SJSA1 (cell line): ENCODE data around the gene ADAM11. TPM values are rescaled to one million over a fixed set of nuclear protein-coding genes. Genes with fewer than 3 reads are reported as not detected.
"Not testable (repeated sequence)": the region's sequence is repeated elsewhere in the genome, so short reads cannot be mapped to it uniquely, and the experiment has no call there.

Experiments used
- DNase-seq, 2 experiments: peaks; one replicate each; pipeline ENCODE4 v3.0.0-alpha.2; 2015 to 2020; ENCODE audit warnings: low spot score in 2 of 2, low read depth in 1 of 2
- H3K27ac ChIP-seq: fragments of 250-450 bp; sonication (Bioruptor Pico); 2 replicates; pipeline ENCODE4 v1.5.1; 2020; ENCODE audit warnings: mild to moderate bottlenecking, moderate library complexity
- H3K27me3 ChIP-seq: fragments of 250-450 bp; sonication (Bioruptor Pico); replicated peaks from 2 replicates; pipeline ENCODE4 v1.5.1; 2020; ENCODE audit warnings: mild to moderate bottlenecking, moderate library complexity
- H3K36me3 ChIP-seq: fragments of 250-450 bp; sonication (Bioruptor Pico); 2 replicates; pipeline ENCODE4 v1.5.1; 2020; ENCODE audit warnings: mild to moderate bottlenecking
- H3K4me1 ChIP-seq: fragments of 250-450 bp; sonication (Bioruptor Pico); replicated peaks from 2 replicates; pipeline ENCODE4 v1.6.1; 2021; ENCODE audit warnings: mild to moderate bottlenecking
- H3K4me3 ChIP-seq: fragments of 250-450 bp; sonication (Bioruptor Pico); 2 replicates; pipeline ENCODE4 v1.5.1; 2020; ENCODE audit warnings: mild to moderate bottlenecking
- H3K9me3 ChIP-seq: fragments of 250-450 bp; sonication (Bioruptor Pico); replicated peaks from 2 replicates; pipeline ENCODE4 v1.5.1; 2020; ENCODE audit warnings: mild to moderate bottlenecking
- total RNA-seq: library from RNA; depleted of rRNA; stranded (reverse); fragments of >200 nt; shearing (Covaris generic); gene quantifications from 2 replicates; pipeline ENCODE4 v1.2.3, GENCODE V29; 2014

ADAM11 gene
- total RNA-seq, 1 experiment from 2014 or later: 0.13 TPM

DNA sequence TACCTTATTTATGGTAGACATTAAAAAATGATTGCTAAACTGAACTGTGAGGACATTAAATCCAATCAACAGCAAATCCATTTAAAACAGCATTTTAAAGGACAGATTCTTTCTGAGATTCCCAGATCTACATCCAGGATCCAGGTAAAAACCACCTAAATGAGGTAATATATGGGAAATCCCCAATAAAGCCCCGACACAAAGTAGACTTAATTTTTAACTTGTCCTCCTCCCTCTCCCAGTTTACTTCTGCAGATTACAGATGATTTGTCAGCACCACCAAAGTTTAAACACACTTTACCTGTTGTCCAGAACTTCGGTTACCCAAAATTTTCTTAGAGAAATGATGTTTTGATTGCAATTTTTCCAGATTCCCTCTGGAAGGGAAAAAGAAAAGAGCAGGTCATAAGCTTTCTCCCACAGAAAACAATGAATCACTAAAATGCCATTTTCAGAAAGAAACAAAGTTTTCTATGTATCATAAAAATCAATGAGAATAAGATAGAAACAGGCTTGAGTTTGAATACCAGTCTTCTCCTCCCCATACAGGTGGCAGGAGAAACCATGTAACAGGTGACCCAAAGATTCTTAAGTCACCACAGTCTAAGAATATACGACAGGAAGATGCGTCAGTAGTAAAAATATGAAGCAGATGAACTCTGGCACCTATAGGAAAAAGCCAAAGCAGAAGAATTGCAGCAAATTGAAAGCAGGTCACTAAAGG lies 48.5 kb downstream of the ADAM11 start:
- H3K27ac ChIP-seq: no peak overlapping the region
- H3K9me3 ChIP-seq: no peaks in the 10 kb centered on the region

DNA sequence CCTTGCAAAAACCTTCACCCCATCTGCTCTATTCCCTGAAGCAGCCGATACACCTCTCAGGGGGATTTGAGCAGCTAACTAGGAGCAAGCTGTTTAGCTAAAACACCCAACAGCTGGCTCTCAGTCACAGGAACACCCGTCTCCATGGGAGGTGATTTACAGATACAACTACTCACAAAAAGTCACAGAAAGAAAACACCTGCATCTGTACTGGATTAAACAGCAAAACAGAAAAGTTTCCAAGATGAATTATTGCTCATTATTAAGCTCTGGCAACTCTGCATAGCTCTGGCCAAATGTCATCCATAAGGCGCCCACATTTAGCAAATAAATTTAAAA lies 49.0 kb downstream of the ADAM11 start:
- H3K9me3 ChIP-seq: no peaks in the 10 kb centered on the region
- H3K27ac ChIP-seq: no peak overlapping the region
- H3K4me3 ChIP-seq: no peak overlapping the region
- DNase-seq: no peak
- no peaks in the 10 kb centered on the region for H3K4me1 ChIP-seq
- H3K36me3 ChIP-seq: peaks cover 55% of the 10 kb centered on the region
- no peaks in the 10 kb centered on the region for H3K27me3 ChIP-seq

More for the DNA sequence above, 48.5 kb downstream of the ADAM11 start:
- H3K36me3 ChIP-seq: peaks cover 59% of the 10 kb centered on the region
- H3K4me3 ChIP-seq: no peak overlapping the region
- no peak for DNase-seq
- no peaks in the 10 kb centered on the region for H3K27me3 ChIP-seq
- no peaks in the 10 kb centered on the region for H3K4me1 ChIP-seq

DNA sequence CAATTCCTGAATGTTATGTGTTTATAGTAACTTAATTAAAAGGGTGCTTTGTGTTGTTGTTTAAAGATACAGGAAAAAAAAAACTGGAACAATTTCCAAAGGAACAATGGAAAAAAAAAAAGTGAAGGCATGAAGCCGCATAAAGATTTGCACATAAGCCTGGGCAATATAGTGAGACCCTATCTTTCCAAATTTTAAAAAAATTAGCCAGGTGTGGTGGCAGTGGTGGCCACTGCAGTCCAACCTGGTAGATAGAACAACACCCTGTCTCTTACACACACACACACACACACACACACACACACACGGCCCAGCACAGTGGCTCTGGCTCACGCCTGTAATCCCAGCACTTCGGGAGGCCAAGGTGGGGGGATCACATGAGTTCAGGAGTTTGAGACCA lies 49.4 kb downstream of the ADAM11 start:
- DNase-seq: no peak
- Histone ChIP-seq H3K27ac (no peak overlapping the region), H3K27me3 (no peaks in the 10 kb centered on the region), H3K9me3 (no peaks in the 10 kb centered on the region), H3K36me3 (peaks cover 55% of the 10 kb centered on the region), H3K4me1 (no peaks in the 10 kb centered on the region), H3K4me3 (no peak overlapping the region)

- not testable (repeated sequence) for H3K9me3 ChIP-seq, H3K4me1 ChIP-seq, H3K4me3 ChIP-seq, H3K27ac ChIP-seq, H3K27me3 ChIP-seq
- DNase-seq: peak in 1 of 2 experiments; percentile 38
- peaks cover 49% of the 10 kb centered on the region for H3K36me3 ChIP-seq
Observed at GRCh38 chr17:44808656-44809388, 50.0 kb downstream of the ADAM11 start.

GRCh38 chr17:44812263-44812662 lies 53.5 kb downstream of the ADAM11 start:
- H3K27ac ChIP-seq: no peak overlapping the region
- H3K4me1 ChIP-seq: peaks cover 17% of the 10 kb centered on the region

DNA sequence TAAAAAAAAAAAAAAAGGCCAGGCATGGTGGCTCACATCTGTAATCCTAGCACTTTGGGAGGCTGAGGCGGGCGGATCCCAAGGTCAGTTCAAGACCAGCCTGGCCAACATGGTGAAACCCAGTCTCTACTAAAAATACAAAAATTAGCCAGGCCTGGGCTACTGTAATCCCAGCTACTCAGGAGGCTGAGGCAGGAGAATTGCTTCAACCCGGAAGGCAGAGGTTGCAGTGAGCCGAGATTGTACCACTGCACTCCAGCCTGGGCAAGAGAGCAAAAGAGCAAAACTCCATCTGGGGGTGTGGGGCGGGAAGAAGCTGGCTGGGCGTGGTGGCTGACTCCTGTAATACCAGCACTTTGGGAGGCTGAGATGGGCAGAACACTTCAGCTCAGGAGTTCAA lies 59.7 kb downstream of the ADAM11 start:
- H3K9me3 ChIP-seq, DNase-seq, H3K27me3 ChIP-seq, H3K27ac ChIP-seq, H3K4me3 ChIP-seq: not testable (repeated sequence)
- H3K36me3 ChIP-seq: peaks cover 12% of the 10 kb centered on the region; the same call in 1 of the 2 replicates
- H3K4me1 ChIP-seq: peaks cover 68% of the 10 kb centered on the region

More at GRCh38 chr17:44812263-44812662, 53.5 kb downstream of the ADAM11 start:
- Histone ChIP-seq H3K36me3 (peaks cover 16% of the 10 kb centered on the region), H3K4me3 (no peak overlapping the region), H3K9me3 (no peaks in the 10 kb centered on the region), H3K27me3 (no peaks in the 10 kb centered on the region)
- no peak for DNase-seq

DNA sequence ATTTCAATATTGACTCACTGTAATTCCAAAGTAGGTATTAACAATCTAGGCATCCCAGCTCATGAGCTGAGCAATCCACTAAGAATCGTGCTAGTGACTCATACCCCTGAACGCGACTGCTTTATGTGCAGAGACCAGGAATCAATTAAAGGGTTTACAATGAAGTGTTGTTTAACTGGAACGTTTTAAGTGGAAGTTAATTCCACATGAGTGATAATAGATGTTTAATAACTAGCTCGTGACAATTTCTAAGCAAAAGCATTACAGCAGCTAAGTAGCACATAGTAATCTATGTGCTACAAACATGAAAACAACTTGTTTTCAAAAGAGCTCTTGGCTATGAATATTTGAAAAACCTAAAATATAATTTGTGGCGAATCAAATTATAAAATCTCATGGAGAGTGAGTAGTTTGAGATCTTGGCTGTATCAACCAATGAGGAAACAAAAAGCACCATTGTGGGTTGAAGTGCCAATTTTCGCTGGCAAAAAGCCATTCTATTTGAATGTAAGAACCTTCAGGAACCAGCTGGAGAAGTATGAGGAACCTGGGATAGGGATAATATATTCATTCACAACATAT lies 61.9 kb downstream of the ADAM11 start:
- DNase-seq: peak; percentile 77 to 79
- no peaks in the 10 kb centered on the region for H3K27me3 ChIP-seq
- peak overlapping the region; percentile 58 for H3K27ac ChIP-seq
- no peak overlapping the region for H3K4me3 ChIP-seq
- H3K9me3 ChIP-seq: no peaks in the 10 kb centered on the region
- H3K4me1 ChIP-seq: peaks cover 61% of the 10 kb centered on the region
- H3K36me3 ChIP-seq: peaks cover 17% of the 10 kb centered on the region; the same call in 1 of the 2 replicates

GRCh38 chr17:44825236-44825635 lies 66.4 kb downstream of the ADAM11 start:
- not testable (repeated sequence) for H3K27ac ChIP-seq, DNase-seq, H3K9me3 ChIP-seq, H3K4me3 ChIP-seq, H3K27me3 ChIP-seq
- Histone ChIP-seq H3K4me1 (peaks cover 64% of the 10 kb centered on the region), H3K36me3 (peaks cover 24% of the 10 kb centered on the region)

- DNase-seq: no peak
- Histone ChIP-seq H3K4me3 (no peak overlapping the region), H3K9me3 (no peaks in the 10 kb centered on the region), H3K27me3 (no peaks in the 10 kb centered on the region), H3K36me3 (peaks cover 21% of the 10 kb centered on the region), H3K27ac (no peak overlapping the region), H3K4me1 (peaks cover 65% of the 10 kb centered on the region)
Observed at GRCh38 chr17:44826123-44826790, 67.5 kb downstream of the ADAM11 start.

DNA sequence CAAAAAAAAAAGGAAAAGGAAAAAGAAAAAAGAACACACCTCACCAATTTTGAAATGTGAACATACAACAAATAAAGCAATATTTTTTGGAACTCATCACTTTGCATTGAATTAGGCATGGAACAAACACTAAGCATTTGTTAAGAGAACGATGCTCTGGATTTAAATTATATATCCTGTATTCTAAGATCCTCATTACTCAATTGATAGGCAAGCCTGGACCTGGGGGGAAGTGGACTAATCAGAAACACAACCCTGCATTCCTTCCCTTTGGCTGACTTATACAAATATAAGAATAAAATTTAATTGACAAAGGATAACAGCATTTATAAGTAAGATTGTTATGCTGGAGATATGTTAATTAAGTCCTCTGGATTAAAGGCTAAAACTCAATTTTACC lies 69.1 kb downstream of the ADAM11 start:
- H3K36me3 ChIP-seq: peaks cover 20% of the 10 kb centered on the region
- H3K9me3 ChIP-seq: no peaks in the 10 kb centered on the region
- DNase-seq: no peak
- no peak overlapping the region for H3K27ac ChIP-seq
- H3K27me3 ChIP-seq: no peaks in the 10 kb centered on the region
- H3K4me3 ChIP-seq: peak overlapping the region; percentile 97
- H3K4me1 ChIP-seq: peaks cover 65% of the 10 kb centered on the region

DNA sequence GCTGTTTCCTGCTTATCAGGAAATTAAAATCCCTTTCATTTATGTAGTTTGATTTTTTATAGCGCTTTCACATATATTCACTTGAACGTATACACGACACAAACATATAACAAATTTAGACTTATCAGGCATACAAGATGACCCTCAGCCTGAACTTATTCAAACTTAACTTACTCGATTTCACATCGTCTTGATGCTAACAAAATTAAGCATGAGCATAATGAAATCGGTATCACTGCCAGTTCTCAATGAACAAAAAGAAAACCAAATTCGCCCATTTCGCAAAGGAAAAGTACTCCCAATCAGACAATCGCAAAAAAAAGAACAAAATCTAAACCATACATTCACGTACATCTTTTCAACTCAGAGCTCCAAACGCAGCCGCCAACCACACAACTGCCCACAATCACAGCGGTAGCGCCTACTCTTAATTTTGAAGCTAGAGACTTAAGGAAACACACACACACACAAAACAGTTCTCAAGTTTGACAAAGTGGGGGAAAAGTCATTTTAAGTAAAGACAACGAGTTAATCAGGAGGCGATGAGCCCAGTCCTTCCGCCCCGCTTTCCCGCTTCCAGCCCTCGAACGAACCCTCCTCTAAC lies 70.2 kb downstream of the ADAM11 start:
- peaks cover 17% of the 10 kb centered on the region for H3K36me3 ChIP-seq
- peak overlapping the region; percentile 97 for H3K4me3 ChIP-seq
- H3K27me3 ChIP-seq: no peaks in the 10 kb centered on the region
- H3K27ac ChIP-seq: peak overlapping the region; percentile 89
- H3K9me3 ChIP-seq: no peaks in the 10 kb centered on the region
- H3K4me1 ChIP-seq: peaks cover 53% of the 10 kb centered on the region
- no peak for DNase-seq

GRCh38 chr17:44829523-44830358 lies 71.0 kb downstream of the ADAM11 start, which contains the start of gene GJC1:
GJC1 (minus strand) TSS chr17:44830287; CDS start chr17:44805817, 24,470 bp downstream.
- Histone ChIP-seq H3K27me3 (no peaks in the 10 kb centered on the region), H3K4me3 (peak within 1 kb of the TSS; percentile 97), H3K9me3 (no peaks in the 10 kb centered on the region), H3K27ac (peak within 1 kb of the TSS; percentile 89), H3K36me3 (peaks cover 14% of the 10 kb centered on the region), H3K4me1 (peaks cover 50% of the 10 kb centered on the region)
- peak; percentile 73 to 79 for DNase-seq
